ENCODE data around the gene ZNF608. TPM values are rescaled to one million over a fixed set of nuclear protein-coding genes. Genes with fewer than 3 reads are reported as not detected.
A peak's percentile ranks its signal among the peaks of the same experiment; 100 is the strongest.

Gene ZNF608
- total RNA-seq, 6 experiments from 2014 or later, result 0.28 to 0.85 (median 0.33) TPM

DNA sequence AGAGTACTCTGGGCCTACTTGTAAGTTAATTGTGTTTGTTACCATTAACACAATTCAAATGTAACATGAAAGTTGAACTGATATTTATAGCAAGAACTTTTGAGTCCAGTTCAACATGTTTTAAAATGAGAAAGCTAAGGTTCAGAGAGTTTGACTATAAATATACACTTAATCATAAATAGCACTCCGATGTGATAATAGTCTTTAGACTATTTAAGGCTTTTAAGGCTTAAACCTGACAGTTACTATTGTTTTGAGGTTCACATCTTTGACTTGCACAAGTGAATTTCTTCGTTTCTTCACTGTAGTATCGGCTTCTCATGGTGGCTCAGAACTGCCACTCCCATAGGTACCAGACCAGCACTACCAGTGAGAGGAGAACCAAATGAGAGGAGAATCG lies 42.4 kb downstream of the ZNF608 start:
- H3K4me1 Mint-ChIP-seq (ENCODE audit: low read depth), result peaks cover 10% of the 10 kb centered on the region

DNA sequence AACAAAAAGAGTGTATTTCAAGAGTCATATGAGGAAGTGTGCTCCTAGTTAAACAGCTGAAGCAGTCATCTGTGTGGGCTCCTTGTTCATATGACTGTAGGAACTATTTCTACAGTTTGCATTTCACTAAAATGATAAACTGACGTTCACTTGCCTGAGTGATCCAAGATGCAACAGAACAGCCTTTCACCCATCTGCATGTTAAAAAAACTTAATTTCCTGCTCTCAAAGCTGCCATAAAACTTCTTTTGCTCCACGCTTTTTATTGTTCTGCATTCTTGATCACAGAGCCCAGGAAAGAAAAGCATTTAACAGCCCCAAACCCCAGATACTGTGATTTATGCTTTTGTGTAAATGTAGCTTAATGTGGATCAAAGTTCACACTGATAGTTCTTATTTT lies 43.9 kb downstream of the ZNF608 start:
- H3K27me3 Mint-ChIP-seq (ENCODE audit: insufficient read depth), result peaks cover 10% of the 10 kb centered on the region
- peaks cover 25% of the 10 kb centered on the region for H3K4me1 Mint-ChIP-seq (ENCODE audit: low read depth)
- no peak for DNase-seq
- no peaks in the 10 kb centered on the region for H3K36me3 Mint-ChIP-seq (ENCODE audit: low read depth)
- no peak overlapping the region for H3K27ac Mint-ChIP-seq
- no peak overlapping the region for H3K4me3 Mint-ChIP-seq
- H3K9me3 Mint-ChIP-seq, result no peaks in the 10 kb centered on the region
- TF ChIP-seq, protein P1, sequence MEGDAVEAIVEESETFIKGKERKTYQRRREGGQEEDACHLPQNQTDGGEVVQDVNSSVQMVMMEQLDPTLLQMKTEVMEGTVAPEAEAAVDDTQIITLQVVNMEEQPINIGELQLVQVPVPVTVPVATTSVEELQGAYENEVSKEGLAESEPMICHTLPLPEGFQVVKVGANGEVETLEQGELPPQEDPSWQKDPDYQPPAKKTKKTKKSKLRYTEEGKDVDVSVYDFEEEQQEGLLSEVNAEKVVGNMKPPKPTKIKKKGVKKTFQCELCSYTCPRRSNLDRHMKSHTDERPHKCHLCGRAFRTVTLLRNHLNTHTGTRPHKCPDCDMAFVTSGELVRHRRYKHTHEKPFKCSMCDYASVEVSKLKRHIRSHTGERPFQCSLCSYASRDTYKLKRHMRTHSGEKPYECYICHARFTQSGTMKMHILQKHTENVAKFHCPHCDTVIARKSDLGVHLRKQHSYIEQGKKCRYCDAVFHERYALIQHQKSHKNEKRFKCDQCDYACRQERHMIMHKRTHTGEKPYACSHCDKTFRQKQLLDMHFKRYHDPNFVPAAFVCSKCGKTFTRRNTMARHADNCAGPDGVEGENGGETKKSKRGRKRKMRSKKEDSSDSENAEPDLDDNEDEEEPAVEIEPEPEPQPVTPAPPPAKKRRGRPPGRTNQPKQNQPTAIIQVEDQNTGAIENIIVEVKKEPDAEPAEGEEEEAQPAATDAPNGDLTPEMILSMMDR (IDR thresholded peaks at IDR 0.05), result no peak

More for the DNA sequence above, 42.4 kb downstream of the ZNF608 start:
- no peaks in the 10 kb centered on the region for H3K36me3 Mint-ChIP-seq (ENCODE audit: low read depth)
- no peaks in the 10 kb centered on the region for H3K9me3 Mint-ChIP-seq
- peaks cover 7% of the 10 kb centered on the region for H3K27me3 Mint-ChIP-seq (ENCODE audit: insufficient read depth)
- DNase-seq, result no peak
- H3K4me3 Mint-ChIP-seq, result no peak overlapping the region
- H3K27ac Mint-ChIP-seq, result no peak overlapping the region
- TF ChIP-seq, protein P1 (IDR thresholded peaks at IDR 0.05), result no peak

DNA sequence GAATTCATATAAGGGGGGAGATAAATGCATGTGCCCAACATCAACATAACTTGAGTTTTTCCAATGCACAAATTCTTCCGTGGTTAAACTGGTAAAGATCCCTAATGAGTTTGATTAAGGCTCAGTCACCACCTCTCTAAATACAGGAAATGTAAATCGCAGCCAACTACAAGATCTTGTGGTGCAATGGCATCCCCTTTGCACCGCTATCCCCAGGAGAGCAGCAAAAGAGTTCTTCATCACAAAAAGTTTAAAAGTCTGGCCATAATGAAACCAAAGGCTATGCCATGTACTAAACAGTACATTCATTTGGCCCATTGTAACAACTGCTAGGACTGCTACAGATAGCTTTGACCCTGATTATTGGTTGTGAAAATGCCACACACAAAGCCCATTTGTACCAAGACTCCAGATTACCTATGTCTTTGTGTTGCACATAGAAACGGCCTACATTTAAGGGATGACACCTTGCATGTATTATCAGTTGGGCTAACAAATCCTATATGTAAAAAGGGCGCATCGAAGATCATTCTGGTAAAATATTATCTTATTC lies 44.5 kb downstream of the ZNF608 start:
- DNase-seq, result no peak
- H3K36me3 Mint-ChIP-seq (ENCODE audit: low read depth), result no peaks in the 10 kb centered on the region
- H3K27me3 Mint-ChIP-seq (ENCODE audit: insufficient read depth), result peaks cover 10% of the 10 kb centered on the region
- H3K4me3 Mint-ChIP-seq, result no peak overlapping the region
- H3K9me3 Mint-ChIP-seq, result no peaks in the 10 kb centered on the region
- TF ChIP-seq, protein P1 (IDR thresholded peaks at IDR 0.05), result no peak
- peaks cover 26% of the 10 kb centered on the region for H3K4me1 Mint-ChIP-seq (ENCODE audit: low read depth)
- H3K27ac Mint-ChIP-seq, result no peak overlapping the region

DNA sequence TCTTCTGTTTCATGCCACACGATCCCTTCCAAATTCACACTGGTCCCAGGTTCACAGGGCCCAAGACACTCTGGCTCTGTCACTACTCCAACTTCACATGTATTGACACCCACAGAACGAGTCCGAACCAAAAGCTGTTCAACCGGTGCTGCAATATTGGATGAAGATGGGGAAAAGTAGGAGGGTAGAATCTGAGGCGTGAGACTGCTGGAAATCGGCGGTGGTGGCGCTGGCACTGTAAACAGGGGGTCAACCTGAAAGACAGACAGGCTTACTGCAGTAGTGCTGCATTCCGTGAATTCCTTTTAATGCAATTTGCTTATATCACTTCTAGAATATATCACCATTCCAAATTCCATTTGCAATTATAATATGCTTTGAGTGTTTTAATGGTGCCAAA lies 45.4 kb downstream of the ZNF608 start:
- no peak overlapping the region for H3K4me3 Mint-ChIP-seq
- no peaks in the 10 kb centered on the region for H3K9me3 Mint-ChIP-seq
- peaks cover 9% of the 10 kb centered on the region for H3K27me3 Mint-ChIP-seq (ENCODE audit: insufficient read depth)
- no peaks in the 10 kb centered on the region for H3K36me3 Mint-ChIP-seq (ENCODE audit: low read depth)
- no peak overlapping the region for H3K27ac Mint-ChIP-seq
- TF ChIP-seq, protein P1 (IDR thresholded peaks at IDR 0.05), result no peak
- peaks cover 20% of the 10 kb centered on the region for H3K4me1 Mint-ChIP-seq (ENCODE audit: low read depth)
- DNase-seq, result no peak

DNA sequence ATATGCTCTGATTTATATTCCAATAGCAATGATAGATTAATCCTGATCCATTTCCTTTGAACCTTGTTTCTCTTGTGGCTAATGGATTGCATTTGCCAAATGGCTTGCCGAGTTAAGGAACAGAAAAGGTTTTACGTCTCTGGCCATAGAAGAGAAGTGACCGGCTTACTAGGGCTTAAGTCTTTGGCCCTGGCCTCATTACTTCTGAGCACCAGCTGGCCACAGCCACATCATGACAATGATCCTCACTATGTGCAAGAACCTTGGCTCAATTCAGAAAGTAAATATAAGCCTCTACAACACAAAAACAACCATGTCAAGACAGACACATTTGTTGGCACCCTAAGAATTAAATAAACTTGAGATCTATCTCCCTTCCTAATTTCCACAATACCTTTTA lies 46.1 kb downstream of the ZNF608 start:
- Mint-ChIP-seq H3K9me3 (no peaks in the 10 kb centered on the region), H3K36me3 (ENCODE audit: low read depth) (no peaks in the 10 kb centered on the region), H3K27me3 (ENCODE audit: insufficient read depth) (peaks cover 3% of the 10 kb centered on the region; the same call in 1 of the 2 replicates), H3K4me1 (ENCODE audit: low read depth) (peaks cover 20% of the 10 kb centered on the region), H3K27ac (no peak overlapping the region), H3K4me3 (no peak overlapping the region)
- TF ChIP-seq, protein P1 (IDR thresholded peaks at IDR 0.05), result no peak
- no peak for DNase-seq

DNA sequence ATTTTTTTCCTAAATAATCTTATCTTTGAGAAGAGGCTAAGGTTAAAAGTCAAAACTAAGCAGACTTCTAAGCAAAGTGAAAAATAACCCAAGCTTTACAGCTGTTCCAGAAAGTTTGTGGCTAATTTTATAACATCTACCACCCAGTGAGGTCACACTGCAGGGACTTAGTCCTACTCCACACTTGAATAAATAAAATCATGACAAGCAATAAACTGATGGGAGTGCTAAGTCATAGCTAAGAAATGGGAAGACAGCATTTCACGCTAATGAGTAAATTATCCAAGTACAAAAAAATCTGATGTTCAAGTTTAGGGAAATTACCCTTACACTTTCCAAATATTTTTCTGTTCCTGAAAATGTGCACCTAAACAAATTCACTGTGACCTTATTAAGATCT lies 47.7 kb downstream of the ZNF608 start:
- TF ChIP-seq, protein P1 (IDR thresholded peaks at IDR 0.05), result no peak
- Mint-ChIP-seq H3K4me3 (no peak overlapping the region), H3K27ac (no peak overlapping the region), H3K4me1 (ENCODE audit: low read depth) (peaks cover 20% of the 10 kb centered on the region), H3K36me3 (ENCODE audit: low read depth) (no peaks in the 10 kb centered on the region), H3K27me3 (ENCODE audit: insufficient read depth) (peaks cover 3% of the 10 kb centered on the region), H3K9me3 (no peaks in the 10 kb centered on the region)
- DNase-seq, result peak; percentile 13

All from HFFc6 (cell line).